Measurements from ENCODE around the gene NR6A1.

The NR6A1 gene

GRCh38 chr9:124795881-124796431 is 24.8 kb upstream of the NR6A1 start:
- H3K27me3 ChIP-seq (ENCODE audit: control insufficient read depth, insufficient read depth, low read length), result no peaks in the 10 kb centered on the region
- H3K4me1 ChIP-seq (ENCODE audit: control insufficient read depth, insufficient read depth, low read length), result no peaks in the 10 kb centered on the region
- no peaks in the 10 kb centered on the region for H3K9me3 ChIP-seq (ENCODE audit: control insufficient read depth, insufficient read depth, low read length)
- no peaks in the 10 kb centered on the region for H3K36me3 ChIP-seq (ENCODE audit: control insufficient read depth, insufficient read depth, low read length)
- DNase-seq (ENCODE audit: low read depth, low spot score), result no peak
- H3K4me3 ChIP-seq (ENCODE audit: low read length), result no peak overlapping the region
- no peak overlapping the region for H3K27ac ChIP-seq (ENCODE audit: low read length)
- no CpG with 5 or more reads among the region's 9 CpGs for WGBS (ENCODE audit: insufficient coverage, insufficient read length)

GRCh38 chr9:124794902-124795491 is 23.9 kb upstream of the NR6A1 start:
- H3K27ac ChIP-seq (ENCODE audit: low read length), result no peak overlapping the region
- H3K4me3 ChIP-seq (ENCODE audit: low read length), result no peak overlapping the region
- H3K4me1 ChIP-seq (ENCODE audit: control insufficient read depth, insufficient read depth, low read length), result no peaks in the 10 kb centered on the region
- no CpG with 5 or more reads among the region's 11 CpGs for WGBS (ENCODE audit: insufficient coverage, insufficient read length)
- no peaks in the 10 kb centered on the region for H3K9me3 ChIP-seq (ENCODE audit: control insufficient read depth, insufficient read depth, low read length)
- H3K27me3 ChIP-seq (ENCODE audit: control insufficient read depth, insufficient read depth, low read length), result no peaks in the 10 kb centered on the region
- DNase-seq (ENCODE audit: low read depth, low spot score), result no peak
- no peaks in the 10 kb centered on the region for H3K36me3 ChIP-seq (ENCODE audit: control insufficient read depth, insufficient read depth, low read length)

DNA sequence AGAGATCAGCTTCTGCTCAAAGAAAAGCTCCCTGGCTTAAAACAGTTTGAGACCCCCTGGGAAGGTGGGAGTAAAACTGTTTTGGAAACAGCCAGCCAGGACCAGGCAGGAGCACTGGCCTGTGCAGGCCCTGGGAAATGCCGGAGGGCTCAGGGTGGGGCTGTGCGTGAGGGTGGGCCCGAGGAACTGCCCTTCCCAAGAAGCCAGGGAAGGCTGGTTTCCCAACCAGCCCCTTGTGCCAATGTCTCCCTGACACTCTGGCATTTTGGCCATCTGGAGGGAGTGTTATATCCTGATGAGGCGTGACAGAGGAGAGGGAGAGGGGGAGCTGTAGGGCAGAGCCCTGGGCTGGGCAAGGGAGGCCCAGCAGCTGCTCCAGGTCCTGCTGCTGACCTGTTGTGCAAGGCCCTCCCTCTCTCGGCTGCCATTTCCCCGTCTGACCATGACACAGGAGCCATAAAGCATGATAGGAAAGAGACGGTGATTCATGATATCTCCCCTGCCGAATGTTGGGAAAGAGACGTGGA is 22.0 kb upstream of the NR6A1 start:
- no peak overlapping the region for H3K27ac ChIP-seq (ENCODE audit: low read length)
- H3K9me3 ChIP-seq (ENCODE audit: control insufficient read depth, insufficient read depth, low read length), result no peaks in the 10 kb centered on the region
- H3K4me1 ChIP-seq (ENCODE audit: control insufficient read depth, insufficient read depth, low read length), result no peaks in the 10 kb centered on the region
- WGBS (ENCODE audit: insufficient coverage, insufficient read length), result no CpG with 5 or more reads among the region's 9 CpGs
- no peak for DNase-seq (ENCODE audit: low read depth, low spot score)
- no peak overlapping the region for H3K4me3 ChIP-seq (ENCODE audit: low read length)
- no peaks in the 10 kb centered on the region for H3K36me3 ChIP-seq (ENCODE audit: control insufficient read depth, insufficient read depth, low read length)
- no peaks in the 10 kb centered on the region for H3K27me3 ChIP-seq (ENCODE audit: control insufficient read depth, insufficient read depth, low read length)

GRCh38 chr9:124792257-124793014 is 21.3 kb upstream of the NR6A1 start:
- no peak for DNase-seq (ENCODE audit: low read depth, low spot score)
- no peaks in the 10 kb centered on the region for H3K27me3 ChIP-seq (ENCODE audit: control insufficient read depth, insufficient read depth, low read length)
- no peaks in the 10 kb centered on the region for H3K4me1 ChIP-seq (ENCODE audit: control insufficient read depth, insufficient read depth, low read length)
- no peaks in the 10 kb centered on the region for H3K9me3 ChIP-seq (ENCODE audit: control insufficient read depth, insufficient read depth, low read length)
- no peak overlapping the region for H3K4me3 ChIP-seq (ENCODE audit: low read length)
- WGBS (ENCODE audit: insufficient coverage, insufficient read length), result no CpG with 5 or more reads among the region's 8 CpGs
- no peaks in the 10 kb centered on the region for H3K36me3 ChIP-seq (ENCODE audit: control insufficient read depth, insufficient read depth, low read length)
- no peak overlapping the region for H3K27ac ChIP-seq (ENCODE audit: low read length)

- Histone ChIP-seq H3K27me3 (ENCODE audit: control insufficient read depth, insufficient read depth, low read length) (no peaks in the 10 kb centered on the region), H3K4me3 (ENCODE audit: low read length) (no peak overlapping the region), H3K36me3 (ENCODE audit: control insufficient read depth, insufficient read depth, low read length) (no peaks in the 10 kb centered on the region), H3K27ac (ENCODE audit: low read length) (no peak overlapping the region), H3K4me1 (ENCODE audit: control insufficient read depth, insufficient read depth, low read length) (no peaks in the 10 kb centered on the region), H3K9me3 (ENCODE audit: control insufficient read depth, insufficient read depth, low read length) (no peaks in the 10 kb centered on the region)
- no CpG with 5 or more reads among the region's 5 CpGs for WGBS (ENCODE audit: insufficient coverage, insufficient read length)
- no peak for DNase-seq (ENCODE audit: low read depth, low spot score)
Observed at GRCh38 chr9:124790801-124791505, 19.8 kb upstream of the NR6A1 start.

GRCh38 chr9:124790301-124790700 is 19.2 kb upstream of the NR6A1 start:
- Histone ChIP-seq H3K27ac (ENCODE audit: low read length) (no peak overlapping the region), H3K27me3 (ENCODE audit: control insufficient read depth, insufficient read depth, low read length) (no peaks in the 10 kb centered on the region), H3K4me3 (ENCODE audit: low read length) (no peak overlapping the region), H3K9me3 (ENCODE audit: control insufficient read depth, insufficient read depth, low read length) (no peaks in the 10 kb centered on the region), H3K4me1 (ENCODE audit: control insufficient read depth, insufficient read depth, low read length) (no peaks in the 10 kb centered on the region), H3K36me3 (ENCODE audit: control insufficient read depth, insufficient read depth, low read length) (no peaks in the 10 kb centered on the region)
- no CpG with 5 or more reads among the region's 8 CpGs for WGBS (ENCODE audit: insufficient coverage, insufficient read length)
- no peak for DNase-seq (ENCODE audit: low read depth, low spot score)

DNA sequence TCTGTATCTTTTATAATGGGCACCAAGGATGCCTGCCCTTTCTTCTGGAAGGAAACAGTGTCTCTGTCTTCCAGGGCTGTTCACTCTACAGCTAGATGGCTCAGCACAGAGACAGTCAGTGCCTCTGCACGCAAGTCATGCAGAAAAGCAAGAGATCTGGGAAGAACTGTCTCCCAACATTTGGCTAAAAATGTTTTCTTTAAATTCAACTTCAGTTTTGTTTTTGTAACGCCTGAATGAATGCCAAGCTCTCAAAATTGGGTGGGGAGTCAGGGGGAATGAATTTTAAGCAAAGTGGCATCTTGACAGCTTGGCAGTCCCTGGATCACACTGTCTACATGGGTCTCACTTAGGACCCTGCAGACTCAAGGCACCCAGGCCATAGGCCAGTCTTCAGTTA is 18.4 kb upstream of the NR6A1 start:
- no peaks in the 10 kb centered on the region for H3K4me1 ChIP-seq (ENCODE audit: control insufficient read depth, insufficient read depth, low read length)
- no peaks in the 10 kb centered on the region for H3K9me3 ChIP-seq (ENCODE audit: control insufficient read depth, insufficient read depth, low read length)
- no peak overlapping the region for H3K27ac ChIP-seq (ENCODE audit: low read length)
- no peaks in the 10 kb centered on the region for H3K36me3 ChIP-seq (ENCODE audit: control insufficient read depth, insufficient read depth, low read length)
- no CpG with 5 or more reads among the region's 2 CpGs for WGBS (ENCODE audit: insufficient coverage, insufficient read length)
- H3K27me3 ChIP-seq (ENCODE audit: control insufficient read depth, insufficient read depth, low read length), result no peaks in the 10 kb centered on the region
- no peak for DNase-seq (ENCODE audit: low read depth, low spot score)
- H3K4me3 ChIP-seq (ENCODE audit: low read length), result no peak overlapping the region

- Histone ChIP-seq H3K9me3 (ENCODE audit: control insufficient read depth, insufficient read depth, low read length) (no peaks in the 10 kb centered on the region), H3K4me1 (ENCODE audit: control insufficient read depth, insufficient read depth, low read length) (no peaks in the 10 kb centered on the region), H3K36me3 (ENCODE audit: control insufficient read depth, insufficient read depth, low read length) (no peaks in the 10 kb centered on the region), H3K27me3 (ENCODE audit: control insufficient read depth, insufficient read depth, low read length) (no peaks in the 10 kb centered on the region), H3K27ac (ENCODE audit: low read length) (no peak overlapping the region), H3K4me3 (ENCODE audit: low read length) (no peak overlapping the region)
- no peak for DNase-seq (ENCODE audit: low read depth, low spot score)
- WGBS (ENCODE audit: insufficient coverage, insufficient read length), result no CpG with 5 or more reads among the region's 3 CpGs
Observed at GRCh38 chr9:124788542-124789217, 17.6 kb upstream of the NR6A1 start.

GRCh38 chr9:124786881-124787573 is 15.9 kb upstream of the NR6A1 start:
- Histone ChIP-seq H3K4me3 (ENCODE audit: low read length) (no peak overlapping the region), H3K36me3 (ENCODE audit: control insufficient read depth, insufficient read depth, low read length) (no peaks in the 10 kb centered on the region), H3K9me3 (ENCODE audit: control insufficient read depth, insufficient read depth, low read length) (no peaks in the 10 kb centered on the region), H3K27me3 (ENCODE audit: control insufficient read depth, insufficient read depth, low read length) (no peaks in the 10 kb centered on the region), H3K4me1 (ENCODE audit: control insufficient read depth, insufficient read depth, low read length) (no peaks in the 10 kb centered on the region), H3K27ac (ENCODE audit: low read length) (no peak overlapping the region)
- no peak for DNase-seq (ENCODE audit: low read depth, low spot score)
- no CpG with 5 or more reads among the region's 20 CpGs for WGBS (ENCODE audit: insufficient coverage, insufficient read length)

All from iPS DF 6.9 (cell line).